H1 (cell line): ENCODE results near the gene GINS2. TPM values are rescaled to one million over a fixed set of nuclear protein-coding genes. Genes with fewer than 3 reads are reported as not detected.

Experiments
- CTCF ChIA-PET: fragments of 300-600 bp; sonication (Branson Sonifier 250); formaldehyde crosslinking; loops from one replicate; lab custom pipeline; 2021; ENCODE audit not compliant: partially characterized antibody; lab: Charles Lee
- POLR2A ChIA-PET: fragments of 300-600 bp; sonication (Branson Sonifier 250); formaldehyde crosslinking; loops from one replicate; lab custom pipeline; 2021; ENCODE audit warnings: inconsistent platforms; ENCODE audit not compliant: partially characterized antibody; lab: Charles Lee
- DNase-seq, 2 experiments: peaks; one replicate each; pipeline versions ENCODE4 v3.0.0 to v3.0.0-alpha.2; 2010 to 2022; ENCODE audit warnings: low spot score in 2 of 2, low read depth in 1 of 2, mixed read lengths in 1 of 2
- FAIRE-seq: peaks from 2 replicates; lab custom pipeline; 2011; peaks lifted over from hg19 to GRCh38; lab: Jason Lieb, UNC
- H2AFZ ChIP-seq: 2 replicates; pipeline ENCODE4 v1.8.1; 2012; ENCODE audit warnings: low read length, inconsistent platforms
- H2AK5ac ChIP-seq: 2 replicates; pipeline ENCODE4 v1.6.1; 2013; ENCODE audit warnings: low read depth, low read length
- H2BK120ac ChIP-seq: replicated peaks from 2 replicates; pipeline ENCODE3; 2013; ENCODE audit warnings: low read depth, low read length, inconsistent platforms
- H2BK12ac ChIP-seq: 2 replicates; pipeline ENCODE4 v1.6.1; 2013; ENCODE audit warnings: low read depth, low read length
- H2BK15ac ChIP-seq: 2 replicates; pipeline ENCODE4 v1.6.1; 2013; ENCODE audit warnings: low read length
- H2BK20ac ChIP-seq: 2 replicates; pipeline ENCODE4 v1.6.1; 2013; ENCODE audit warnings: low read length
- H2BK5ac ChIP-seq: 2 replicates; pipeline ENCODE4 v1.6.1; 2013; ENCODE audit warnings: low read depth, low read length
- H3K14ac ChIP-seq: 2 replicates; pipeline ENCODE4 v1.6.1; 2013; ENCODE audit warnings: inconsistent platforms; ENCODE audit not compliant: insufficient read length
- H3K18ac ChIP-seq: 2 replicates; pipeline ENCODE4 v1.6.1; 2013; ENCODE audit warnings: low read length; ENCODE audit errors: extremely low read depth
- H3K23ac ChIP-seq: 2 replicates; pipeline ENCODE4 v1.6.1; 2013; ENCODE audit warnings: inconsistent platforms; ENCODE audit not compliant: insufficient read length
- H3K23me2 ChIP-seq: 2 replicates; pipeline ENCODE4 v1.6.1; 2013; ENCODE audit warnings: low read depth, low read length
- H3K27ac ChIP-seq: 2 replicates; pipeline ENCODE4 v1.6.1; 2011; ENCODE audit warnings: low read depth, low read length, inconsistent platforms
- H3K27me3 ChIP-seq, 4 experiments: replicated peaks in 1 of 4; 1 replicate in 1 of 4; 2 replicates in 3 of 4; pipeline versions ENCODE4 v1.6.1 to v1.8.1; 2011 to 2013; ENCODE audit warnings: low read length in 3 of 4, mild to moderate bottlenecking in 3 of 4, inconsistent platforms in 2 of 4, mixed read lengths in 2 of 4, moderate library complexity in 1 of 4; ENCODE audit not compliant: control insufficient read depth in 3 of 4, insufficient read depth in 3 of 4; ENCODE audit errors: extremely low read depth in 1 of 4
- H3K36me3 ChIP-seq, 4 experiments: 2 replicates each; pipeline versions ENCODE4 v1.6.1 to v1.8.1; 2011 to 2013; ENCODE audit warnings: mild to moderate bottlenecking in 4 of 4, low read length in 3 of 4, moderate library complexity in 2 of 4, control low read depth in 1 of 4, inconsistent platforms in 1 of 4; ENCODE audit not compliant: insufficient read depth in 4 of 4, control insufficient read depth in 2 of 4
- H3K4ac ChIP-seq: replicated peaks from 2 replicates; pipeline ENCODE3; 2013; ENCODE audit warnings: low read length, low read depth, mixed read lengths, inconsistent platforms; ENCODE audit not compliant: insufficient read length
- H3K4me1 ChIP-seq, 4 experiments: replicated peaks in 1 of 4; 1 replicate in 1 of 4; 2 replicates in 3 of 4; pipeline versions ENCODE4 v1.6.1 to v1.8.1; 2011 to 2013; ENCODE audit warnings: low read length in 3 of 4, inconsistent platforms in 2 of 4, mixed read lengths in 1 of 4; ENCODE audit not compliant: insufficient read depth in 4 of 4, control insufficient read depth in 3 of 4
- H3K4me2 ChIP-seq, 2 experiments: 2 replicates each; pipeline versions ENCODE4 v1.6.1 to v1.8.1; 2011 to 2013; ENCODE audit warnings: low read depth in 2 of 2, low read length in 2 of 2, control low read depth in 1 of 2, inconsistent platforms in 1 of 2, mild to moderate bottlenecking in 1 of 2; ENCODE audit not compliant: insufficient read depth in 1 of 2
- H3K4me3 ChIP-seq, 4 experiments: fragments of 200-600, 300-600 bp in 1 of 4; sonication (generic), shearing (Covaris generic), sonication (Bioruptor Twin) in 1 of 4; 2 replicates each; pipeline versions ENCODE4 v1.5.1 to v1.8.1; 2011 to 2016; ENCODE audit warnings: low read length in 4 of 4, low read depth in 3 of 4, control low read depth in 2 of 4, inconsistent platforms in 2 of 4, mild to moderate bottlenecking in 2 of 4, mixed read lengths in 1 of 4, moderate library complexity in 1 of 4; ENCODE audit not compliant: insufficient read depth in 2 of 4; ENCODE audit errors: extremely low read depth in 1 of 4
- H3K56ac ChIP-seq: replicated peaks from 2 replicates; pipeline ENCODE3; 2013; ENCODE audit warnings: low read depth, mild to moderate bottlenecking, mixed read lengths, low read length, inconsistent platforms; ENCODE audit not compliant: insufficient read length
- H3K79me1 ChIP-seq: 2 replicates; pipeline ENCODE4 v1.6.1; 2013; ENCODE audit warnings: low read depth, low read length, control low read depth
- H3K79me2 ChIP-seq, 2 experiments: 2 replicates each; pipeline versions ENCODE4 v1.6.1 to v1.8.1; 2012 to 2013; ENCODE audit warnings: low read length in 2 of 2, mild to moderate bottlenecking in 2 of 2, inconsistent platforms in 1 of 2; ENCODE audit not compliant: insufficient read depth in 2 of 2, control insufficient read depth in 1 of 2
- H3K9ac ChIP-seq, 4 experiments: replicated peaks in 1 of 4; 1 replicate in 1 of 4; 2 replicates in 3 of 4; pipeline versions ENCODE4 v1.6.1 to v1.8.1; 2011 to 2013; ENCODE audit warnings: low read depth in 3 of 4, low read length in 3 of 4, control low read depth in 2 of 4, mild to moderate bottlenecking in 2 of 4, moderate library complexity in 2 of 4, inconsistent platforms in 1 of 4; ENCODE audit errors: extremely low read depth in 1 of 4
- H3K9me3 ChIP-seq, 2 experiments: 2 replicates each; pipeline versions ENCODE4 v1.6.1 to v1.8.1; 2012 to 2013; ENCODE audit warnings: mild to moderate bottlenecking in 2 of 2, moderate library complexity in 2 of 2, control low read depth in 1 of 2, inconsistent platforms in 1 of 2, low read depth in 1 of 2, low read length in 1 of 2, mixed read lengths in 1 of 2; ENCODE audit not compliant: insufficient read depth in 2 of 2
- H4K20me1 ChIP-seq, 2 experiments: replicated peaks in 1 of 2; 2 replicates each; pipeline versions ENCODE3 to v1.8.1; 2011 to 2013; ENCODE audit warnings: inconsistent platforms in 2 of 2, low read length in 2 of 2, mild to moderate bottlenecking in 1 of 2; ENCODE audit not compliant: insufficient read depth in 2 of 2, control insufficient read depth in 1 of 2
- H4K5ac ChIP-seq: 2 replicates; pipeline ENCODE4 v1.6.1; 2013; ENCODE audit warnings: low read length, low read depth, mixed read lengths, inconsistent platforms; ENCODE audit not compliant: insufficient read length
- H4K8ac ChIP-seq: 2 replicates; pipeline ENCODE4 v1.8.0; 2013; ENCODE audit warnings: mild to moderate bottlenecking, moderate library complexity, low read length, inconsistent platforms; ENCODE audit not compliant: insufficient read depth; ENCODE audit errors: extremely low read depth
- H4K91ac ChIP-seq: replicated peaks from 2 replicates; pipeline ENCODE3; 2013; ENCODE audit warnings: low read length, mixed read lengths, inconsistent platforms; ENCODE audit not compliant: insufficient read length
- CTCF ChIP-seq, 3 experiments: IDR thresholded peaks; 1 replicate in 2 of 3; 2 replicates in 1 of 3; pipeline versions ENCODE4 v1.5.1 to v1.6.1; 2011; ENCODE audit warnings: low read length in 3 of 3, mild to moderate bottlenecking in 3 of 3, inconsistent platforms in 2 of 3, low read depth in 1 of 3, moderate library complexity in 1 of 3; ENCODE audit not compliant: insufficient read depth in 1 of 3; ENCODE audit errors: control extremely low read depth in 1 of 3
- TAF7 ChIP-seq: optimal IDR thresholded peaks from 2 replicates; pipeline ENCODE3; 2011; ENCODE audit warnings: low read depth, mild to moderate bottlenecking, inconsistent platforms, low read length, moderate library complexity, borderline replicate concordance
- WGBS, 2 experiments: shearing (Covaris generic) in 1 of 2; methylation state at CpG; one replicate each; pipeline versions ENCODE4 v1.1.6 to v1.1.7; 2013 to 2015; ENCODE audit warnings: low lambda C conversion rate in 2 of 2, mixed read lengths in 2 of 2, inconsistent platforms in 1 of 2, low coverage in 1 of 2, missing lambda C conversion rate in 1 of 2; ENCODE audit not compliant: insufficient replicate concordance in 2 of 2, insufficient coverage in 1 of 2, insufficient read length in 1 of 2; ENCODE audit errors: extremely low coverage in 1 of 2, missing lambda C conversion rate in 1 of 2; 5-methylcytosine and 5-hydroxymethylcytosine counted together
- polyA plus RNA-seq, 7 experiments: library from polyadenylated mRNA; depleted of rRNA in 3 of 7; stranded (reverse) in 5 of 7; unstranded in 2 of 7; fragments of >200 nt in 5 of 7; fragments of 200-250 nt in 2 of 7; gene quantifications; 1 replicate in 5 of 7; 2 replicates in 1 of 7; 4 replicates in 1 of 7; pipeline versions ENCODE4 v1.2.1 to v1.2.3, GENCODE V29; 2011 to 2013; ENCODE audit warnings: missing spikeins in 2 of 7, mixed read lengths in 2 of 7
- total RNA-seq: library from RNA; stranded (reverse); fragmentation: NEBNext Ultra II Directional; extraction: Animal tissue kit (Norgen Biotek cat#: 25700); gene quantifications from 2 replicates; pipeline ENCODE4 v1.2.1, GENCODE V29; 2021

GINS2 gene
- total and polyA plus RNA-seq, 2 of the 8 experiments (the other 6 are each of a cell fraction or from before 2014, with no cell fraction given): 29.4 to 59.1 TPM

- no peak overlapping the region for H2BK5ac ChIP-seq
- no peak overlapping the region for H2BK20ac ChIP-seq
- ChIA-PET POLR2A (interaction anchor here (1.1 kb wide), 1 partner anchor 30 kb away, joined by 4 read pairs; no protein-coding TSS in a partner anchor), CTCF (interaction anchor here (0.8 to 1.2 kb wide), 3 partner anchors 10 to 30 kb away, joined by 3 to 4 read pairs (median 4); no protein-coding TSS in a partner anchor)
- H3K27ac ChIP-seq: no peak overlapping the region
- H3K36me3 ChIP-seq: peaks cover 2 to 14% (median 3%) of the 10 kb centered on the region in 4 experiments; a peak in 6 of 8 replicates
- H2AFZ ChIP-seq: no peak overlapping the region
- no peak overlapping the region for H2BK15ac ChIP-seq
- H4K91ac ChIP-seq: no peak overlapping the region
- TF ChIP-seq CTCF (IDR thresholded peaks at IDR 0.05; ENCODE audit: control extremely low read depth in 1 of 3, insufficient read depth in 1 of 3, low read depth in 1 of 3, low read length in 3 of 3) (peak in 1 of 3 experiments; percentile 11; a peak in 1 of 4 replicates), TAF7 (no peak)
- peaks cover 0 to 5% (median 0%) of the 10 kb centered on the region in 4 experiments; a peak in 2 of 7 replicates for H3K4me1 ChIP-seq
- H3K4me2 ChIP-seq: no peak overlapping the region
- H3K9ac ChIP-seq: no peak overlapping the region
- no peak overlapping the region for H3K56ac ChIP-seq
- FAIRE-seq (no peak), DNase-seq (no peak)
- no peak overlapping the region for H3K18ac ChIP-seq
- H3K79me1 ChIP-seq: peaks cover 13% of the 10 kb centered on the region
- H4K20me1 ChIP-seq: peaks cover 30 to 43% of the 10 kb centered on the region in 2 experiments
- no peak overlapping the region for H3K4me3 ChIP-seq
- no peak overlapping the region for H2BK12ac ChIP-seq
- peaks cover 0 to 52% of the 10 kb centered on the region in 2 experiments; a peak in 2 of 4 replicates for H3K79me2 ChIP-seq
- no peak overlapping the region for H3K23ac ChIP-seq
- no peak overlapping the region for H3K4ac ChIP-seq
- no peak overlapping the region; the same call in 1 of the 2 replicates for H4K8ac ChIP-seq
- no peaks in the 10 kb centered on the region for H3K23me2 ChIP-seq
- no peak overlapping the region for H2AK5ac ChIP-seq
- H3K14ac ChIP-seq: no peak overlapping the region
- no peaks in the 10 kb centered on the region for H3K27me3 ChIP-seq
- H3K9me3 ChIP-seq: no peaks in the 10 kb centered on the region
- H4K5ac ChIP-seq: no peak overlapping the region
- H2BK120ac ChIP-seq: no peak overlapping the region
- WGBS, 2 experiments: 93% methylated on average over 9 of the region's 17 CpGs; no CpG with 5 or more reads in 1 of the 2 experiments
Observed at GRCh38 chr16:85646358-85646907, 42.3 kb downstream of the GINS2 start.
